K562 (cell line): ENCODE results near the gene PLEKHM2. TPM values are rescaled to one million over a fixed set of nuclear protein-coding genes. Genes with fewer than 3 reads are reported as not detected.

ENCODE experiments used
- ATAC-seq: fragments of 200-7000 bp; cut with Tn5 transposase; 3 replicates; pipeline ENCODE4 v1.9.1; 2020; ENCODE audit warnings: moderate library complexity
- BruUV-seq: library from RNA; stranded (reverse); fragments of 400-500 nt; replicated peaks from 2 replicates; lab custom pipeline; 2021; lab: Mats Ljungman, UMichigan
- CTCF ChIA-PET: fragments of 300-600 bp; formaldehyde crosslinking; extraction: SDS; loops from one replicate; lab custom pipeline; 2021; ENCODE audit warnings: low intra/inter-chr PET ratio; lab: Yijun Ruan, JAX
- POLR2A ChIA-PET: fragments of 300-600, 350-650 bp; sonication (Branson Sonifier 250); formaldehyde crosslinking; extraction: SDS; loops from one replicate; lab custom pipeline; 2021; ENCODE audit warnings: antibody characterized with exemption, inconsistent platforms; lab: Yijun Ruan, JAX
- DNase-seq, 4 experiments: peaks; one replicate each; pipeline versions ENCODE4 v3.0.0 to v3.0.0-alpha.2; 2011 to 2018; ENCODE audit warnings: low spot score in 3 of 4, mixed read lengths in 3 of 4; ENCODE audit errors: extremely low read depth in 1 of 4
- FAIRE-seq: peaks from 2 replicates; lab custom pipeline; 2011; peaks lifted over from hg19 to GRCh38; lab: Jason Lieb, UNC
- H2AFZ ChIP-seq: 2 replicates; pipeline ENCODE4 v1.6.0; 2011; ENCODE audit warnings: low read depth, low read length, control low read depth, inconsistent platforms
- H3K27ac ChIP-seq: fragments of 200-600 bp; 3 replicates; pipeline ENCODE4 v1.8.0; 2011; ENCODE audit warnings: low read depth, mild to moderate bottlenecking, control low read depth, inconsistent platforms, low read length, moderate library complexity, mixed read lengths; ENCODE audit errors: extremely low read depth
- H3K27me3 ChIP-seq, 2 experiments: fragments of 300-600 bp in 1 of 2; 2 replicates in 1 of 2; 3 replicates in 1 of 2; pipeline versions ENCODE4 v1.6.0 to v1.8.0; 2011; ENCODE audit warnings: inconsistent platforms in 2 of 2, low read length in 2 of 2, mild to moderate bottlenecking in 1 of 2, mixed read lengths in 1 of 2, moderate library complexity in 1 of 2; ENCODE audit not compliant: control insufficient read depth in 2 of 2, insufficient read depth in 2 of 2
- H3K36me3 ChIP-seq: fragments of 300-600 bp; 3 replicates; pipeline ENCODE4 v1.8.0; 2011; ENCODE audit warnings: mild to moderate bottlenecking, low read length, inconsistent platforms; ENCODE audit not compliant: control insufficient read depth, insufficient read depth
- H3K4me1 ChIP-seq, 2 experiments: fragments of 200-600 bp in 1 of 2; replicated peaks in 1 of 2; 2 replicates in 1 of 2; 3 replicates in 1 of 2; pipeline versions ENCODE4 v1.5.1 to v1.8.0; 2011; ENCODE audit warnings: inconsistent platforms in 2 of 2, low read length in 2 of 2, mild to moderate bottlenecking in 1 of 2, mixed read lengths in 1 of 2, moderate library complexity in 1 of 2; ENCODE audit not compliant: control insufficient read depth in 2 of 2, insufficient read depth in 2 of 2
- H3K4me2 ChIP-seq: 2 replicates; pipeline ENCODE4 v1.6.1; 2011; ENCODE audit warnings: low read length, control low read depth, inconsistent platforms, mixed read lengths; ENCODE audit not compliant: insufficient read depth
- H3K4me3 ChIP-seq: fragments of 200-600 bp; sonication (generic), shearing (Covaris generic); 2 replicates; pipeline ENCODE4 v1.5.1; 2016; ENCODE audit warnings: control low read depth, inconsistent platforms
- H3K79me2 ChIP-seq: fragments of 200-600 bp; 3 replicates; pipeline ENCODE4 v1.8.0; 2011; ENCODE audit warnings: low read length, inconsistent platforms; ENCODE audit not compliant: control insufficient read depth, insufficient read depth
- H3K9ac ChIP-seq, 2 experiments: 2 replicates each; pipeline versions ENCODE4 v1.6.0 to v1.6.1; 2011; ENCODE audit warnings: low read depth in 2 of 2, low read length in 2 of 2, control low read depth in 1 of 2, inconsistent platforms in 1 of 2, mild to moderate bottlenecking in 1 of 2, mixed read lengths in 1 of 2; ENCODE audit not compliant: insufficient read depth in 1 of 2
- H3K9me1 ChIP-seq: one replicate; pipeline ENCODE4 v1.6.0; 2011; ENCODE audit warnings: inconsistent platforms, mild to moderate bottlenecking, low read length, moderate library complexity; ENCODE audit not compliant: control insufficient read depth, insufficient read depth
- H3K9me3 ChIP-seq: replicated peaks from 2 replicates; pipeline ENCODE4 v1.5.1; 2011; ENCODE audit warnings: low read depth, low read length, inconsistent platforms; ENCODE audit not compliant: control insufficient read depth, insufficient read depth
- H4K20me1 ChIP-seq: replicated peaks from 2 replicates; pipeline ENCODE4 v1.6.1; 2011; ENCODE audit warnings: low read length, inconsistent platforms, mixed read lengths; ENCODE audit not compliant: control insufficient read depth, insufficient read depth
- NFIX ChIP-seq: fragments of 250-450 bp; sonication (Bioruptor Pico); IDR thresholded peaks from 2 replicates; pipeline ENCODE4 v1.4.0; 2020; ENCODE audit warnings: low read depth, mild to moderate bottlenecking, moderate library complexity
- PYGO2 ChIP-seq: fragments of 450-650 bp; IDR thresholded peaks from 2 replicates; pipeline ENCODE4 v1.6.1; 2016; ENCODE audit warnings: mild to moderate bottlenecking, missing genetic modification characterization, moderate library complexity, missing compliant biosample characterization
- ZFP1 ChIP-seq: fragments of 450-650 bp; formaldehyde crosslinking; IDR thresholded peaks from 2 replicates; pipeline ENCODE4 v1.4.0; 2020; ENCODE audit warnings: mild to moderate bottlenecking, mixed read lengths
- ZNF134 ChIP-seq: fragments of 250-450 bp; sonication (Bioruptor Pico); conservative IDR thresholded peaks from 2 replicates; pipeline ENCODE4 v1.4.0; 2020
- ZNF274 ChIP-seq: IDR thresholded peaks from 2 replicates; pipeline ENCODE4 v1.6.1; 2011; ENCODE audit warnings: low read depth, mild to moderate bottlenecking, low read length, moderate library complexity, borderline replicate concordance
- WGBS: fragments of 100-300 bp; shearing (Covaris generic); methylation state at CpG from one replicate; pipeline ENCODE4 v1.1.6; 2016; ENCODE audit warnings: low coverage, mixed read lengths; ENCODE audit not compliant: insufficient coverage; ENCODE audit errors: missing lambda C conversion rate; 5-methylcytosine and 5-hydroxymethylcytosine counted together
- in situ Hi-C: fragments of 300-500 bp; cut with MboI; formaldehyde crosslinking; loops from 4 replicates; pipeline ENCODE4 v1.15.0; 2018; ENCODE audit warnings: inconsistent platforms, mixed read lengths
- intact Hi-C: fragments of 100-400 bp; cut with micrococcal nuclease; formaldehyde crosslinking; loops from 2 replicates; pipeline ENCODE4 v1.14.2; 2022
- polyA plus RNA-seq, 8 experiments: library from polyadenylated mRNA; depleted of rRNA in 4 of 8; stranded (reverse) in 5 of 8; unstranded in 3 of 8; fragments of >200 nt; fragmentation: Nextera tagmentation in 2 of 8; fragmentation: Illumina TruSeq in 1 of 8; extraction: Ambion mirVana in 2 of 8; extraction: Trizol in 1 of 8; gene quantifications; 2 replicates each; pipeline versions ENCODE4 v1.2.1 to v1.2.3, GENCODE V29; 2011 to 2014; ENCODE audit warnings: inconsistent platforms in 1 of 8, missing spikeins in 1 of 8
- total RNA-seq, 7 experiments: library from RNA; depleted of rRNA in 6 of 7; stranded (reverse); fragments of >200 nt in 6 of 7; fragmentation: Illumina TruSeq in 2 of 7; extraction: Trizol in 2 of 7; gene quantifications; 2 replicates each; pipeline versions ENCODE4 v1.2.1 to v1.2.3, GENCODE V29; 2011 to 2021; ENCODE audit warnings: low replicate concordance in 1 of 7
- TF ChIP-seq, protein P1 (sequence below): conservative IDR thresholded peaks from 2 replicates; pipeline ENCODE4 v1.6.1; 2011; ENCODE audit warnings: low read depth, mild to moderate bottlenecking, low read length; ENCODE audit not compliant: control insufficient read depth
- TF ChIP-seq, protein P2 (sequence below): fragments of 450-650 bp; formaldehyde crosslinking; conservative IDR thresholded peaks from 2 replicates; pipeline ENCODE4 v1.4.0; 2022; ENCODE audit warnings: mild to moderate bottlenecking, missing genetic modification characterization
- TF ChIP-seq, protein P3 (sequence below), 2 experiments: fragments of 450-650 bp in 1 of 2; sonication (generic) in 1 of 2; formaldehyde crosslinking in 1 of 2; IDR thresholded peaks; 2 replicates each; pipeline versions ENCODE4 v1.7.1 to v1.9.0; 2016 to 2022; ENCODE audit warnings: inconsistent platforms in 1 of 2, mild to moderate bottlenecking in 1 of 2, missing genetic modification reagents in 1 of 2

PLEKHM2 gene
- total and polyA plus RNA-seq, 9 of the 15 experiments (the other 6 are each of a cell fraction or from before 2014, with no cell fraction given), result 0.27 to 63.7 (median 33.2) TPM

DNA sequence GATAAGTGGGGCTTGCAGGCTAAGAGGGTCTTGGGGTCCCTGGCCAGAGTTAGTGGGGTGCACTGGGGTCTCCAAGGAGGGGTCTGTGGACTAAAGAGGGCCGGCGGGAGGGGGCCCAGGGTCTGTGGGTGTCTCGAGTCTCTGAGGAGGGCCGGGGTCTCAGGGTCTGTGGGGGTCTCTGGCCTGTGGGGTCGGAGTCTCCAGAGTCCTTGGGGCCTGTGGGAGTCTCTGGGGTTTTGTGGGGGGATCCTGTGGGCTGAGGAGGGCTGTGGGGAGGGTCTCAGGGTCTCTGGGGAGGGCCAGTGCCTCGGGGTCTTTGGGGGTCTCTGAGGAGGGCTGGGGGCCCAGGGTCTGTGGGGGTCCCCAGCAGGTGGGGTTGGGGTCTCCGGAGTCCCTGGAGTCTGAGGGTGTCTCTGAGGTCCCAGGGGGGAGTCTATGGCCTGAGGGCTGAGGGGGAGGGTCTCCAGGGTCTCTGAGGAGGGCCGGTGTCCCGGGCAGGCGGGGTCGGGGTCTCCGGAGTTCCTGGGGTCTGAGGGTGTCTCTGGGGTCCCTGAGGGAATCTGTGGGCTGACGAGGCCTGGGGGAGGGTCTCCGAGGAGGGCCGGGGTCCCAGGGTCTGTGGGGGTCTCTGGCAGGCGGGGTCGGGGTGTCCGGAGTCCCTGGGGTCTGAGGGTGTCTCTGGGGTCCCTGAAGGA, 628 bp upstream of the PLEKHM2 start:
- POLR2A ChIA-PET, result no interaction called here
- no peak for FAIRE-seq
- DNase-seq, result no peak
- no TSS peak for BruUV-seq
- 27% methylated on average over 9 of the region's 18 CpGs for WGBS
- Histone ChIP-seq H2AFZ (peak overlapping the region; percentile 92), H3K4me3 (peak overlapping the region; percentile 96), H3K9ac (peak overlapping the region; percentile 92 to 97), H3K79me2 (peaks cover 43% of the 10 kb centered on the region), H3K27me3 (no peaks in the 10 kb centered on the region), H3K4me2 (peak overlapping the region; percentile 66), H3K27ac (peak overlapping the region; percentile 95), H3K9me3 (no peaks in the 10 kb centered on the region; the same call in 1 of the 2 replicates), H4K20me1 (no peaks in the 10 kb centered on the region), H3K36me3 (peaks cover 11% of the 10 kb centered on the region), H3K9me1 (no peaks in the 10 kb centered on the region), H3K4me1 (peaks cover 18 to 31% of the 10 kb centered on the region in 2 experiments; a peak in 4 of 5 replicates)
- in situ Hi-C loops, result no loop called here
- intact Hi-C loops, result no loop called here
- CTCF ChIA-PET, result no interaction called here
- ATAC-seq, result no peak
- TF ChIP-seq NFIX (CRISPR knock-in tag) (no peak), ZFP1 (no peak), PYGO2 (tag) (no peak), ZNF274 (no peak), ZNF134 (CRISPR knock-in tag) (no peak)
- TF ChIP-seq, protein P1, sequence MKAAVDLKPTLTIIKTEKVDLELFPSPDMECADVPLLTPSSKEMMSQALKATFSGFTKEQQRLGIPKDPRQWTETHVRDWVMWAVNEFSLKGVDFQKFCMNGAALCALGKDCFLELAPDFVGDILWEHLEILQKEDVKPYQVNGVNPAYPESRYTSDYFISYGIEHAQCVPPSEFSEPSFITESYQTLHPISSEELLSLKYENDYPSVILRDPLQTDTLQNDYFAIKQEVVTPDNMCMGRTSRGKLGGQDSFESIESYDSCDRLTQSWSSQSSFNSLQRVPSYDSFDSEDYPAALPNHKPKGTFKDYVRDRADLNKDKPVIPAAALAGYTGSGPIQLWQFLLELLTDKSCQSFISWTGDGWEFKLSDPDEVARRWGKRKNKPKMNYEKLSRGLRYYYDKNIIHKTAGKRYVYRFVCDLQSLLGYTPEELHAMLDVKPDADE, result 0 out of 2 replicates have a peak, but pooled peaks have one; percentile 35
- TF ChIP-seq, protein P2, sequence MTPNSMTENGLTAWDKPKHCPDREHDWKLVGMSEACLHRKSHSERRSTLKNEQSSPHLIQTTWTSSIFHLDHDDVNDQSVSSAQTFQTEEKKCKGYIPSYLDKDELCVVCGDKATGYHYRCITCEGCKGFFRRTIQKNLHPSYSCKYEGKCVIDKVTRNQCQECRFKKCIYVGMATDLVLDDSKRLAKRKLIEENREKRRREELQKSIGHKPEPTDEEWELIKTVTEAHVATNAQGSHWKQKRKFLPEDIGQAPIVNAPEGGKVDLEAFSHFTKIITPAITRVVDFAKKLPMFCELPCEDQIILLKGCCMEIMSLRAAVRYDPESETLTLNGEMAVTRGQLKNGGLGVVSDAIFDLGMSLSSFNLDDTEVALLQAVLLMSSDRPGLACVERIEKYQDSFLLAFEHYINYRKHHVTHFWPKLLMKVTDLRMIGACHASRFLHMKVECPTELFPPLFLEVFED (CRISPR knock-in tag), result no peak
- TF ChIP-seq, protein P3, sequence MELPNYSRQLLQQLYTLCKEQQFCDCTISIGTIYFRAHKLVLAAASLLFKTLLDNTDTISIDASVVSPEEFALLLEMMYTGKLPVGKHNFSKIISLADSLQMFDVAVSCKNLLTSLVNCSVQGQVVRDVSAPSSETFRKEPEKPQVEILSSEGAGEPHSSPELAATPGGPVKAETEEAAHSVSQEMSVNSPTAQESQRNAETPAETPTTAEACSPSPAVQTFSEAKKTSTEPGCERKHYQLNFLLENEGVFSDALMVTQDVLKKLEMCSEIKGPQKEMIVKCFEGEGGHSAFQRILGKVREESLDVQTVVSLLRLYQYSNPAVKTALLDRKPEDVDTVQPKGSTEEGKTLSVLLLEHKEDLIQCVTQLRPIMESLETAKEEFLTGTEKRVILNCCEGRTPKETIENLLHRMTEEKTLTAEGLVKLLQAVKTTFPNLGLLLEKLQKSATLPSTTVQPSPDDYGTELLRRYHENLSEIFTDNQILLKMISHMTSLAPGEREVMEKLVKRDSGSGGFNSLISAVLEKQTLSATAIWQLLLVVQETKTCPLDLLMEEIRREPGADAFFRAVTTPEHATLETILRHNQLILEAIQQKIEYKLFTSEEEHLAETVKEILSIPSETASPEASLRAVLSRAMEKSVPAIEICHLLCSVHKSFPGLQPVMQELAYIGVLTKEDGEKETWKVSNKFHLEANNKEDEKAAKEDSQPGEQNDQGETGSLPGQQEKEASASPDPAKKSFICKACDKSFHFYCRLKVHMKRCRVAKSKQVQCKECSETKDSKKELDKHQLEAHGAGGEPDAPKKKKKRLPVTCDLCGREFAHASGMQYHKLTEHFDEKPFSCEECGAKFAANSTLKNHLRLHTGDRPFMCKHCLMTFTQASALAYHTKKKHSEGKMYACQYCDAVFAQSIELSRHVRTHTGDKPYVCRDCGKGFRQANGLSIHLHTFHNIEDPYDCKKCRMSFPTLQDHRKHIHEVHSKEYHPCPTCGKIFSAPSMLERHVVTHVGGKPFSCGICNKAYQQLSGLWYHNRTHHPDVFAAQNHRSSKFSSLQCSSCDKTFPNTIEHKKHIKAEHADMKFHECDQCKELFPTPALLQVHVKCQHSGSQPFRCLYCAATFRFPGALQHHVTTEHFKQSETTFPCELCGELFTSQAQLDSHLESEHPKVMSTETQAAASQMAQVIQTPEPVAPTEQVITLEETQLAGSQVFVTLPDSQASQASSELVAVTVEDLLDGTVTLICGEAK (IDR thresholded peaks at IDR 0.05), result peak; percentile 66
- TF ChIP-seq, protein P3 (CRISPR knock-in tag; IDR thresholded peaks at IDR 0.05), result no peak
